ENCODE data around the gene PTPRR. TPM values are rescaled to one million over a fixed set of nuclear protein-coding genes. Genes with fewer than 3 reads are reported as not detected.

The PTPRR gene
- total and polyA plus RNA-seq, 2 of the 4 experiments (the other 2 are of a cell fraction) = 0.18 to 0.21 TPM

DNA sequence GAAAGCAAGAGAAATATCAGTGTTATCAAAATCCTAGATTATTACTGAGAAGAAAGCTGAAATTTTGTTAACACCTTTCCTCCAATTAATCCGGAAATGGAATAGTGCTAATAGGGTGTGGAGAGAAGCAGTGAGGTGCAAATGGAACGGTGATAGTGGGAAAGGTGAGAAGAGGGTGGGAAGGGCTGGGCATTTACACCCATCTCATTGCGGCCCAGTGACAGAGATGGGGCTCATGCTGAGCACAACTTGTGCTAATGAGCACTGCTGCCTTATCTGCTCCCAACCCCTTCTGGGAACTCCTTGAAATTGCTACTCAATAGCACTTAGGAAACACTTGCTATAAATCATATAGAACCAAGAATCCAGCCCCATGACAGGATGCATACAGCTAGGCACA lies 94.4 kb downstream of the PTPRR start:
- no CpG with 5 or more reads among the region's 3 CpGs for WGBS, 2 experiments (ENCODE audit: extremely low coverage in 2 of 2, insufficient read length in 1 of 2)
- Histone ChIP-seq H2AK9ac (replicated peaks; ENCODE audit: low read depth, low read length, poor library complexity) (no peak overlapping the region), H2BK5ac (ENCODE audit: low read depth, low read length, poor library complexity, severe bottlenecking) (no peak overlapping the region), H3K9me3 (ENCODE audit: control insufficient read depth, insufficient read depth, low read length) (peaks cover 2% of the 10 kb centered on the region; the same call in 1 of the 2 replicates), H2BK120ac (ENCODE audit: low read depth, low read length) (no peak overlapping the region), H3K18ac (ENCODE audit: low read depth, low read length) (no peak overlapping the region), H3K56ac (ENCODE audit: extremely low read depth, insufficient read depth, low read length) (no peak overlapping the region), H4K91ac (ENCODE audit: insufficient read depth, low read depth, low read length) (no peak overlapping the region), H4K5ac (ENCODE audit: low read depth, low read length) (no peak overlapping the region), H3K23ac (ENCODE audit: low read depth, low read length) (no peak overlapping the region), H2BK15ac (ENCODE audit: low read depth, low read length) (no peak overlapping the region), H3K79me1 (ENCODE audit: low read depth in 1 of 2, low read length in 2 of 2) (no peaks in the 10 kb centered on the region), H2BK20ac (ENCODE audit: low read depth, low read length) (no peak overlapping the region), H3K9me1 (ENCODE audit: insufficient read depth, low read length) (no peaks in the 10 kb centered on the region), H3K4me3 (ENCODE audit: insufficient read depth, low read depth, low read length) (no peak overlapping the region), H3K4ac (ENCODE audit: low read depth, low read length) (no peak overlapping the region), H2AFZ (replicated peaks; ENCODE audit: low read length, poor library complexity) (no peak overlapping the region), H3K27me3 (ENCODE audit: control insufficient read depth, insufficient read depth, low read length) (no peaks in the 10 kb centered on the region), H4K8ac (ENCODE audit: low read depth in 2 of 2, low read length in 2 of 2) (no peak overlapping the region), H3K4me1 (ENCODE audit: control insufficient read depth, insufficient read depth, low read length) (no peaks in the 10 kb centered on the region), H3K14ac (replicated peaks; ENCODE audit: low read depth, low read length) (no peak overlapping the region), H3K36me3 (ENCODE audit: control insufficient read depth, insufficient read depth, low read length) (no peaks in the 10 kb centered on the region), H3K27ac (ENCODE audit: insufficient read depth, low read length) (no peak overlapping the region), H3K4me2 (ENCODE audit: low read depth, low read length) (no peak overlapping the region), H2AK5ac (ENCODE audit: low read depth, low read length) (no peak overlapping the region), H4K20me1 (ENCODE audit: insufficient read depth, low read length) (no peaks in the 10 kb centered on the region), H3K9ac (ENCODE audit: low read depth, low read length) (no peak overlapping the region)
- POLR2A ChIA-PET (ENCODE audit: unreplicated experiment) = no interaction called here
- no peak for DNase-seq
- TF ChIP-seq BHLHE40 (IDR thresholded peaks at IDR 0.05; ENCODE audit: low read depth, low read length) = no peak
- no peak for TF ChIP-seq POLR2A (IDR thresholded peaks at IDR 0.05; ENCODE audit: low read depth, low read length)
- TF ChIP-seq CEBPB (IDR thresholded peaks at IDR 0.05; ENCODE audit: low read depth, low read length) = no peak
- dilution Hi-C loops (cut with HindIII; ENCODE audit: low sequenced_read_pairs, unreplicated experiment) = no loop called here
- in situ Hi-C loops (cut with MboI; ENCODE audit: low sequenced_read_pairs) = no loop called here
- no TSS peak for BruUV-seq (replicated peaks)
- ATAC-seq (ENCODE audit: low read depth) = no peak
- intact Hi-C loops (cut with micrococcal nuclease) = no loop called here
- CTCF ChIA-PET = no interaction called here

All from IMR-90 (cell line).